DMS 273 treated with DMSO at 0.1 percent for 48 hours (cell line): ENCODE measurements around the gene STARD3.
A peak's percentile ranks its signal among the peaks of the same experiment; 100 is the strongest.

ENCODE experiments used
- DNase-seq: peaks from one replicate; lab custom pipeline; 2025; lab: John Stamatoyannopoulos, UW

The STARD3 gene

GRCh38 chr17:39621523-39622379 is 15.2 kb upstream of the STARD3 start:
- DNase-seq: peak; percentile 18

GRCh38 chr17:39622380-39623006 is 14.5 kb upstream of the STARD3 start:
- no peak for DNase-seq

DNA sequence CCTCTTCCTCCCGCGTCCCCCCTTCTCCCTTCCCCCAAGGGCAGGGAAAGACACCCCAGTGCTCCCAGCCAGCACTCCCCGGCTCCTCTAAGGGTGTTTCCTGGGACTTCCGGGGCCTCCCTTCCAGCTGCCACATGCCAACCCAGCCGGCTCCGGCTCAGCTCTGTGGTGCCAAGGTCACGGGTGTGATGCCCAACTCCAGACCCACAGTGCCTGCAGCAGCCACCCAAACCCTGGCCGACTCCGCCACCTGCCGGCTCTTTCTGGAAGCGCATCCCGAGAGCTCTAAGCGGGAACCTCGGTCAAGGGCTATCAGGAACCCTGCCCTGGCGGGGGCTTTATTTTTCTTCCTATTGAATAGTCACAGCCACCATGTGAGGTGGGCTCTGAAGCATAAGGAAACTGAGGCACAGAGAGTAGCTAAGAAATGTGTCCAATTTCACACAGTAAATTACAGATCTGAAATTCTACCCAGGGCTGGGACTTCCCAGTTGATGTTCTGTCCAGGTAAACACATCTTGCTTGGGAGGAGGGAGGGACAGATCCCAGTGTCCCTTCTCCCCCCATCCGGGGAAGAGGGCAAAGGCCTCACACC is 13.5 kb upstream of the STARD3 start:
- DNase-seq: peak; percentile 51

- no peak for DNase-seq
Measured at GRCh38 chr17:39624313-39624712, 12.6 kb upstream of the STARD3 start.

DNA sequence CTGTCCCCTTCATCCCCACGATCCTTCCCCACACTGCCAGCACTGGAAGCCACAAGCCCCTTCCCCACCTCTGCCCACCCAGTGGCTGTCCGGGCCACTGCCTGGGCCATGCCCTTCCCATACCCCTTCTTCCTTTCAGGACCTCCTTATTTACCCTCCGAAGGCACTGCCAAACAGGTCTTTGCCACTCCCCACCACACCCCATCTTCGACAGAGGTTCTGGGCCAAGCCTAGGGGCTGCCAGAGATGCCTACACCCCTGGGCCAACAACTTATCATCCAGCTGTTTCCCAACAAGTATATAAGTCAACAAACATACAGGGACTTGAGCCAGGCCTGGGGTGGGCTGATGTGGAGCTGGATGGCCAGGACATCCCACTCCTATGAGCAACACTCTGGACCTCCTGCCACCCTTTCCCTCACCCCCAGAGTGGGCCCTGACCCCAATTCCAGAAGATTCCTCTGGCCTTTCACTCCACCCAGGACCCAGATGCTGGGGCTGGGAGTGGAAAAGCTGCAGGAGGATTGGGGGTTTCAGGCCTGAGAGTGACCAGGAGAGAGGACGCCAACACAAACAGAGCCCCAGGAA is 11.7 kb upstream of the STARD3 start:
- no peak for DNase-seq

DNA sequence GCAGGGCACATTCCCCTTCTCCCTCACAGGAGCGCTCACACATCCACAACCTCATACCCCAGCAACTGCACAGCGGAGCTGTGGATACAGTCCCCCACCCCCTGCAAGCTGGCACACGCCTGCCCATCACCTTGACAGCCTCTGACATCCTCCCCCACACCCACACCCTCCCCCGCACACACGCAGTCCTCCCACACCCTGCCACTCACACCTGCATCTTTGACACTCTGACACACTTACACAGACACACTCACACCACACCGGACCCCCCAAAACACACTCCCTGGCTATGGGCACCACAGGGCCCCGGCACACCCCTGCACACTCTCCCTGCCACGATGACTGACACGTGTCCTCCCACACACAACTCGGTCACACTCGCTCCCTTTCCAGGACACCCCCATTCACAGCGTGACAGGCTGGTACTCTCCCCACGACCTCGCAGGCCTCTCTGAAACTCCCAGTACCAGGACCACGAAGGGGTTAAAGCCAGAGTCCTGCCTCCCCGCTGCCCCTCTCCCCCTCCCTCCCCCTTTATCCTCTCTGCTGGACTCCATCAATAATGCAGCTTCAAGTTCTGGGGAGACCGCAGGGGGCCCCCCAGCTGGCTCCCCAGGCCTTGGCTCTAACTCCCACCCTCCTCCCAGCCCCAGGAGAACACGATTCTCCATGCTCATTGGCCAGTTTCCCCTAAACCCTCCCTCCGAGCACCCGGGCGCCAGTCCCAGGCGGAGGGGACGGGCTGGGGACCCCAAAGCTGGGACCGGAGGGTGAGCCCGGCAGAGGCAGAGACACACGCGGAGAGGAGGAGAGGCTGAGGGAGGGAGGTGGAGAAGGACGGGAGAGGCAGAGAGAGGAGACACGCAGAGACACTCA is 10.5 kb upstream of the STARD3 start, which contains the start of gene PPP1R1B:
Gene PPP1R1B (plus strand): TSS at position 782 of the 876 bp plus-strand sequence. CDS start 441 bp downstream, outside the sequence.
- DNase-seq: no peak

GRCh38 chr17:39627047-39627711 is 9.8 kb upstream of the STARD3 start:
- no peak for DNase-seq

DNA sequence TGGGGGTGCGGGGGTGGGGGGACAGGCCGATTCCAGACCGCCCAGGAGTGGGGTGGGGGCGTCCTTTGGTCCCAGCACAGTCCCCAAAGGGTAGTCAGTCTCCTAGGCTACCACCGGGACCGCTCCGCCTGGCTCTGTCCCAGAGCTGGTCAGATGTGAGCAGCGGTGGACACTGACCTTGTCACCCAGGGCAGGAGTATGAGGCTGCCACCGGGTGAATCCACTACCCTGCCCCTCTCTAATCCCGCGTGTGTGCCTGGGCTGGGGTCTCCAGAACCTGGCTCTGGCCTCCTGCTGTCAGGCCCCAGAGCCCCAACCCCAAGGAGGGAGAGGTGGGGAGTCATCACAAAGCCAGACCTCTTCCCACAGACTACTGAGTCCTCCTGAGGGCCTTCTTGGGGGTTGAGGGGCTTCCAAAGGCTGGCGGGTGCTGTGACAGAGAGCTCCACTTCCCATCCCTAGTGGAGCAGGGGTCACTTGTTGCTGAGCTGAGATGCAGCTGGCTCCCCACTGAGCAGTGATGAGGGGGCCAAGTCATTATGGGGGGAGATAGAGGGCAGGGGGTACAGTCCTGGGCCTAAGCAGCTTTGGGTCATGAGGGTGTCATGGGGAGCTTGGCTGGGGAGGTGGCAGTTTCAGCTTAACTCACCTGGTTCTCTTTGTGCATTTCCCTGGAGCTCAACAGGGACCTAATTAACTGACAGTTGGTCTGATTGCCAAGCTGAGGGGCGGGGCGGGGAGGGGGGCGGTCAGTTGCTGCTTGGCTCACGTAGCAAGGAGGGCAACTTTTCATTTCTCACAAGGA is 9.0 kb upstream of the STARD3 start:
- no peak for DNase-seq

- DNase-seq: no peak
Measured at GRCh38 chr17:39628655-39629493, 8.1 kb upstream of the STARD3 start.

GRCh38 chr17:39629494-39629880 is 7.5 kb upstream of the STARD3 start:
- DNase-seq: no peak

- DNase-seq: no peak
Measured at GRCh38 chr17:39629898-39630297, 7.0 kb upstream of the STARD3 start.

- DNase-seq: no peak
Measured at GRCh38 chr17:39631403-39631802, 5.5 kb upstream of the STARD3 start.

DNA sequence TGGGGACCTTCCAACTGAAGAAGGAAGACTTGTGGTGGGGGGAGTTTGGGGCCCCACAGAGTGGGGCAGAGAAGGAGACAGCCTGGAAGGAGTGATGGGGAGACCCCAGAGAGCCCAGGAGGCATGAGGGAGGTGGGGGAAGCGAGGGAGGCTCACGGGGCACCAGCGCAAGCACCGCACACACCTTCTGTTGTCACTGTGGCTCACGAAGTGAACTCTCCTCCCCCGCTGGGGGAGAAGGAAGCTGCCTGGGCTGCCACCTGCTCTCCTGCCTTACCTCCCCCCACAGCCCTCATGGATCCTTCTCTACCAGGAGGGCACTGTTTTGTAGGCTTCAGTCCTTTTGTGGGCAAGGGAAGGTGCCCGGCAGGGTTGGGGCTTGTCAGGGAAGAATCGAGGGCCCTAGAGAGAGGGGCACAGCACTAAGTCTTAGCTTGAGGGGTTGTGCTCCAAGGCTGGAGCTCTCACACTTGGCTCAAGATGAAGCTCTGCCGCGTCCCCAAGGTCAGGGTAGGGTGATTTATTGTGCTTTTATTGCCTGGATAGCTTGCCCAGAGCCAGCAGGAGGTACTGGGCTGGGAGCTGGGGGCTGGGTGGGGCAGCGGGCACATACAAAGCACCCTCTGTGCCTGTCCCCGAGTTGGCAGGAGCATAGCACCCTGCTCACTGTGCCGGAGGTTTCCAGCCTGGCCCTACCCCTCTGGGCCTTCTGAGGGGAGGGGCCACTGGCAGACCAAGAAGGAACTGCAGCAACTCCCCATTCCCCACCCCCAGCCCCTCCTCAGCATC is 4.6 kb upstream of the STARD3 start:
- DNase-seq: no peak

GRCh38 chr17:39633570-39634183 is 3.3 kb upstream of the STARD3 start:
- DNase-seq: no peak

DNA sequence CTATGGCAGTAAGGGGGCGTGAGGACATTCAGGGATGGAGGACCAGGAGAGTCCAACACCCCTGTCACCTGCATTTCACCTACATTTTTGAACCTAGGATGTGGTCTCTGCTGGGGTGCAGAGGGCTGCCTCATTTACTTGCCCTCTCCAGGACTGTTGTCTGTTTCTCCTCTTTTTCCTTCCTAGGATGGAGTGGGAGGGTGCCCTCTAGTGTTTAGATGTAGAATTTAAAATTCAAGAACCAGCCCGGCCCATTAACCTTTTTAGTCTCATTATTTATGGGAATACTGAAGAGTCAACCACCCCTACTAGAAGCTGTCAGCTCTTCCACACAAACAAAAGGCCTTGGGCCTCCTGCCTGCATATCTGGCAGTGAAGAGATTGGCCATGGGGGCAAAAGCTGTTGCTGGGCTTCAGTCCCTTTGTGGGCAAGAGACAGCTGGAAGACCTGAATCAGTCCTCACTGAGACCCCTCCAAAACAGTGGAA is 2.5 kb upstream of the STARD3 start:
- no peak for DNase-seq

DNA sequence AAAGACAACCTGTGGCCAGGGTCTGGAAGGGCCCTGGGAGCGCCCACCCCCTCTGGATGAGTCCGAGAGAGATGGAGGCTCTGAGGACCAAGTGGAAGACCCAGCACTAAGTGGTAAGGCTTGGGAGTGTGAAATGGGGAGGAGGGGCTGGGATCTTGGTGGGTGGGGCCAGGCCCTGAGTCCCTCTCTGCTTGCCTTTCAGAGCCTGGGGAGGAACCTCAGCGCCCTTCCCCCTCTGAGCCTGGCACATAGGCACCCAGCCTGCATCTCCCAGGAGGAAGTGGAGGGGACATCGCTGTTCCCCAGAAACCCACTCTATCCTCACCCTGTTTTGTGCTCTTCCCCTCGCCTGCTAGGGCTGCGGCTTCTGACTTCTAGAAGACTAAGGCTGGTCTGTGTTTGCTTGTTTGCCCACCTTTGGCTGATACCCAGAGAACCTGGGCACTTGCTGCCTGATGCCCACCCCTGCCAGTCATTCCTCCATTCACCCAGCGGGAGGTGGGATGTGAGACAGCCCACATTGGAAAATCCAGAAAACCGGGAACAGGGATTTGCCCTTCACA is 1.2 kb upstream of the STARD3 start:
- DNase-seq: no peak

- DNase-seq: no peak
Measured at GRCh38 chr17:39636587-39636926, 387 bp upstream of the STARD3 start.

DNA sequence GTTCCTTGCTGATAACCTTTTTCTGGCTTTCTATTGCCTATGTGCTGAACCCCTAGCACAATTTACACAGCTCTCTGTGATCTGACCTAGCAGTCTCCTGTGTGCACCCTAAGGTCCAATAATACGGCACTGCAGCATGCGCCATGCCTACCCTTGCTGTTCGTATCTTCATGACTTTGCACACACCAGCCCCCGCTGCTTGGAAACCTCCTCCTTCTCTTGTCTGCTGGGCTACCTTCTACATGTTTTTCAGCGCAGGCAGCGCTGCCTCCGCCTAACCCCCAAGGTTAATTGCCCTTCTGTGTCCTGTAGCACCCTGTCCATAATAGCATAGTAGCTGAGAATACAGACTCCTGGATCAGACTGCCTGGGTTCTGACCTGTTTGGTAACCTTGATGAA is 1.4 kb downstream of the STARD3 start:
- no peak for DNase-seq
